HEK293 (cell line): ENCODE measurements around the gene SRSF6.

Experiments
- CTCF ChIP-seq: fragments of 450-650 bp; formaldehyde crosslinking; IDR thresholded peaks from 2 replicates; pipeline ENCODE4 v1.5.1; 2016; ENCODE audit warnings: missing biosample characterization, missing genetic modification characterization
- YY1 ChIP-seq: fragments of 450-650 bp; formaldehyde crosslinking; IDR thresholded peaks from 2 replicates; pipeline ENCODE4 v1.5.1; 2018; ENCODE audit warnings: missing biosample characterization, missing genetic modification characterization
- ZNF133 ChIP-seq: fragments of 450-650 bp; formaldehyde crosslinking; IDR thresholded peaks from 2 replicates; pipeline ENCODE4 v1.5.1; 2016; ENCODE audit warnings: missing biosample characterization, missing genetic modification characterization
- TF ChIP-seq, protein P1 (sequence below): sonication (generic); formaldehyde crosslinking; IDR thresholded peaks from 2 replicates; pipeline ENCODE4 v1.8.1; 2022; ENCODE audit warnings: mild to moderate bottlenecking, moderate library complexity, missing genetic modification reagents

- TF ChIP-seq ZNF133 (tag by site-specific recombination), result no peak
- no peak for TF ChIP-seq CTCF (tag by site-specific recombination)
- TF ChIP-seq, protein P1, sequence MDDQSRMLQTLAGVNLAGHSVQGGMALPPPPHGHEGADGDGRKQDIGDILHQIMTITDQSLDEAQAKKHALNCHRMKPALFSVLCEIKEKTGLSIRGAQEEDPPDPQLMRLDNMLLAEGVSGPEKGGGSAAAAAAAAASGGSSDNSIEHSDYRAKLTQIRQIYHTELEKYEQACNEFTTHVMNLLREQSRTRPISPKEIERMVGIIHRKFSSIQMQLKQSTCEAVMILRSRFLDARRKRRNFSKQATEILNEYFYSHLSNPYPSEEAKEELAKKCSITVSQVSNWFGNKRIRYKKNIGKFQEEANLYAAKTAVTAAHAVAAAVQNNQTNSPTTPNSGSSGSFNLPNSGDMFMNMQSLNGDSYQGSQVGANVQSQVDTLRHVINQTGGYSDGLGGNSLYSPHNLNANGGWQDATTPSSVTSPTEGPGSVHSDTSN (CRISPR knock-in tag), result no peak
- no peak for TF ChIP-seq YY1 (tag by site-specific recombination)
Observed at GRCh38 chr20:43508604-43509040, 50.9 kb downstream of the SRSF6 start.
